SK-N-SH (cell line): ENCODE data around the gene NUDT1. TPM values are rescaled to one million over a fixed set of nuclear protein-coding genes. Genes with fewer than 3 reads are reported as not detected.

ENCODE experiments used
- CTCF ChIA-PET: fragments of 300-600, 350-600 bp; formaldehyde crosslinking; extraction: SDS; loops from one replicate; lab custom pipeline; 2021; lab: Yijun Ruan, JAX
- POLR2A ChIA-PET: fragments of 350-600 bp; sonication (Branson Sonifier 250); formaldehyde crosslinking; extraction: SDS; loops from one replicate; lab custom pipeline; 2020; ENCODE audit warnings: antibody characterized with exemption, inconsistent platforms; lab: Yijun Ruan, JAX
- DNase-seq: peaks from one replicate; pipeline ENCODE4 v3.0.0; 2012
- H2AFZ ChIP-seq: fragments of 200-600 bp; sonication (generic); 2 replicates; pipeline ENCODE4 v1.8.1; 2016; ENCODE audit warnings: antibody characterized with exemption, mild to moderate bottlenecking, low read depth
- H3F3A ChIP-seq: fragments of 200-600 bp; sonication (generic); replicated peaks from 2 replicates; pipeline ENCODE3; 2016; ENCODE audit warnings: antibody characterized with exemption, mild to moderate bottlenecking; ENCODE audit not compliant: insufficient read depth
- H3K27ac ChIP-seq, 2 experiments: fragments of 200-500 bp in 1 of 2; fragments of 200-600 bp in 1 of 2; sonication (Bioruptor generic) in 1 of 2; sonication (generic), shearing (Covaris generic) in 1 of 2; 2 replicates each; pipeline versions ENCODE4 v1.5.1 to v1.6.1; 2014 to 2016; ENCODE audit warnings: low read depth in 2 of 2, inconsistent platforms in 1 of 2, low read length in 1 of 2, mild to moderate bottlenecking in 1 of 2, mixed read lengths in 1 of 2
- H3K27me3 ChIP-seq: fragments of 200-600 bp; sonication (generic), shearing (Covaris generic); 2 replicates; pipeline ENCODE4 v1.6.1; 2016; ENCODE audit warnings: mixed run types; ENCODE audit not compliant: insufficient read depth
- H3K36me3 ChIP-seq, 2 experiments: fragments of 200-500 bp in 1 of 2; fragments of 200-600 bp in 1 of 2; sonication (Bioruptor generic) in 1 of 2; sonication (generic) in 1 of 2; replicated peaks in 1 of 2; 2 replicates each; pipeline versions ENCODE3 to v1.5.1; 2014 to 2016; ENCODE audit warnings: low read length in 1 of 2, mild to moderate bottlenecking in 1 of 2; ENCODE audit not compliant: insufficient read depth in 2 of 2, control insufficient read depth in 1 of 2
- H3K4me1 ChIP-seq, 2 experiments: fragments of 200-500 bp in 1 of 2; fragments of 200-600 bp in 1 of 2; sonication (Bioruptor generic) in 1 of 2; sonication (generic), shearing (Covaris generic) in 1 of 2; 2 replicates each; pipeline versions ENCODE4 v1.5.1 to v1.6.1; 2014 to 2016; ENCODE audit warnings: low read depth in 1 of 2, low read length in 1 of 2, mixed run types in 1 of 2; ENCODE audit not compliant: insufficient read depth in 2 of 2, control insufficient read depth in 1 of 2
- H3K4me2 ChIP-seq: fragments of 200-600 bp; sonication (generic), shearing (Covaris generic); 2 replicates; pipeline ENCODE4 v1.6.1; 2017; ENCODE audit warnings: mixed run types
- H3K4me3 ChIP-seq, 2 experiments: fragments of 200-500 bp in 1 of 2; fragments of 200-600 bp in 1 of 2; sonication (Bioruptor generic) in 1 of 2; sonication (generic), shearing (Covaris generic) in 1 of 2; 2 replicates each; pipeline versions ENCODE4 v1.5.1 to v1.8.1; 2014 to 2016; ENCODE audit warnings: low read depth in 2 of 2, inconsistent platforms in 1 of 2, low read length in 1 of 2, mild to moderate bottlenecking in 1 of 2, mixed read lengths in 1 of 2, moderate library complexity in 1 of 2
- H3K79me2 ChIP-seq: fragments of 200-600 bp; sonication (generic); 2 replicates; pipeline ENCODE4 v1.8.1; 2017; ENCODE audit warnings: mild to moderate bottlenecking; ENCODE audit not compliant: insufficient read depth
- H3K9ac ChIP-seq: fragments of 200-600 bp; sonication (generic); 2 replicates; pipeline ENCODE4 v1.6.1; 2017; ENCODE audit warnings: mixed run types
- H3K9me2 ChIP-seq: fragments of 200-600 bp; sonication (generic); 2 replicates; pipeline ENCODE4 v1.6.1; 2017; ENCODE audit warnings: mixed run types
- H3K9me3 ChIP-seq: fragments of 200-600 bp; sonication (generic); 2 replicates; pipeline ENCODE4 v1.6.1; 2017; ENCODE audit warnings: mixed run types, mild to moderate bottlenecking, moderate library complexity
- H4K20me1 ChIP-seq: fragments of 200-600 bp; sonication (generic); 2 replicates; pipeline ENCODE4 v1.6.1; 2017; ENCODE audit warnings: mild to moderate bottlenecking, mixed run types; ENCODE audit not compliant: insufficient read depth
- CHD2 ChIP-seq: fragments of 150-350 bp; IDR thresholded peaks from 2 replicates; pipeline ENCODE4 v1.6.1; 2018; ENCODE audit warnings: low read length; ENCODE audit not compliant: partially characterized antibody
- EZH2phosphoT487 ChIP-seq: fragments of 200-600 bp; sonication (generic); IDR thresholded peaks from 2 replicates; pipeline ENCODE4 v1.6.1; 2017; ENCODE audit warnings: low read depth, mixed run types, mild to moderate bottlenecking, antibody characterized with exemption, moderate library complexity, borderline replicate concordance
- FOXM1 ChIP-seq: IDR thresholded peaks from 2 replicates; pipeline ENCODE4 v1.4.0; 2012; ENCODE audit warnings: low read depth, mild to moderate bottlenecking
- GABPA ChIP-seq: IDR thresholded peaks from 2 replicates; pipeline ENCODE4 v1.4.0; 2012; ENCODE audit warnings: low read depth, mild to moderate bottlenecking
- IRF3 ChIP-seq: fragments of 150-350 bp; IDR thresholded peaks from 2 replicates; pipeline ENCODE4 v1.6.1; 2016; ENCODE audit warnings: mild to moderate bottlenecking, low read depth, low read length
- JUND ChIP-seq: IDR thresholded peaks from 2 replicates; pipeline ENCODE4 v1.4.0; 2012
- MEF2A ChIP-seq: IDR thresholded peaks from 2 replicates; pipeline ENCODE4 v1.4.0; 2012; ENCODE audit warnings: low read depth, borderline replicate concordance
- NFIC ChIP-seq: IDR thresholded peaks from 2 replicates; pipeline ENCODE4 v1.4.0; 2012; ENCODE audit warnings: borderline replicate concordance
- NRF1 ChIP-seq: IDR thresholded peaks from 2 replicates; pipeline ENCODE4 v1.6.1; 2012; ENCODE audit warnings: low read depth, mild to moderate bottlenecking, low read length
- RAD21 ChIP-seq: IDR thresholded peaks from 2 replicates; pipeline ENCODE4 v1.6.1; 2012; ENCODE audit warnings: mild to moderate bottlenecking, low read length
- RCOR1 ChIP-seq: fragments of 150-350 bp; IDR thresholded peaks from 2 replicates; pipeline ENCODE4 v1.6.1; 2017; ENCODE audit warnings: antibody characterized with exemption, low read length
- RFX5 ChIP-seq: IDR thresholded peaks from 2 replicates; pipeline ENCODE4 v1.6.1; 2012; ENCODE audit warnings: mild to moderate bottlenecking, improper control_type of control experiment, low read length
- RXRA ChIP-seq: IDR thresholded peaks from 2 replicates; pipeline ENCODE4 v1.4.0; 2012; ENCODE audit warnings: low read depth, mild to moderate bottlenecking, borderline replicate concordance
- SMC3 ChIP-seq: IDR thresholded peaks from 2 replicates; pipeline ENCODE4 v1.6.1; 2012; ENCODE audit warnings: low read depth, low read length, improper control_type of control experiment
- TAF1 ChIP-seq: IDR thresholded peaks from 2 replicates; pipeline ENCODE4 v1.6.1; 2012; ENCODE audit warnings: low read depth, mild to moderate bottlenecking, low read length, moderate library complexity, borderline replicate concordance
- TEAD4 ChIP-seq: IDR thresholded peaks from 2 replicates; pipeline ENCODE4 v1.4.0; 2012; ENCODE audit warnings: mild to moderate bottlenecking, borderline replicate concordance; ENCODE audit not compliant: insufficient read depth
- ZBTB33 ChIP-seq: IDR thresholded peaks from 2 replicates; pipeline ENCODE4 v1.4.0; 2012; ENCODE audit warnings: low read depth, borderline replicate concordance
- WGBS: methylation state at CpG from one replicate; pipeline ENCODE4 v1.1.6; 2017; ENCODE audit warnings: low lambda C conversion rate; 5-methylcytosine and 5-hydroxymethylcytosine counted together
- polyA plus RNA-seq, 3 experiments: library from polyadenylated mRNA; depleted of rRNA; stranded (reverse); fragments of >200 nt; gene quantifications; 2 replicates each; pipeline ENCODE4 v1.2.3, GENCODE V29; 2012
- TF ChIP-seq, protein P1 (sequence below): IDR thresholded peaks from 2 replicates; pipeline ENCODE4 v1.4.0; 2012; ENCODE audit warnings: low read depth

Gene NUDT1
- polyA plus RNA-seq, 1 of the 3 experiments (the other 2 are of a cell fraction): 98.1 TPM

DNA sequence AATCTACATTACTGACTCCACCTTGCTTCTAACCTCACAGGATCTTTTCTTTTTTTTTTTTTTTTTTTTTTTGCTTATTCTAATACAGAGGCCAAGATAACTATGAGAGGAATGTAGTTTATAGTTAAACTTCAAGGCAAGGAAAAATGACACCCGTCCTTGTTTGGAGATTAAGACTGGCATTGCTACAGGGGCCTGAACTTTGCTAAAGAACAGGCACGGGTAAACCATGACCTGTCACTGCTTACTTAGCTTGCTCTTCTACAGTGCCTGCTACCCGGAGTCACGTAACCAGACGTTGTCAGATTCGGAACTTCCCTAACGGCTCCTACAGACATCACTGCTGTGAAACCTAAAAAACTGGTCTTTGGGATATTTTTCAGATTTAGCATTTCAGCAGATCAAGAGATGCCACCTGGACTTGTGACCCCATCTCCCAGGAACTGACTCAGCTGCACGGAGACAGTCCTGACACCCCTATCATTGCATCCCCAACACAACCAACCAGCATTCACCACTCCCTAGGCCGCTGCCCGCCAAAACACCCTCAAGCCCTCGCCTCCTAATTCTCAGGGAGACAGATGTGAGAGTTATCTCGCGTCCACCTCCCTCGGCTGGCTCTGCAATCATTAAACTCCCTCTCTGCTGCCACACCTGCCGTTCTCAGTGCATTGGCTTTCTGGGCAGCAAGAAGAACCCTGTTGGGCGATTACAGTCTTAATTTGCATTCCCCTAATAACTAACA is 36.8 kb upstream of the NUDT1 start:
- H3F3A ChIP-seq: no peaks in the 10 kb centered on the region
- no peaks in the 10 kb centered on the region for H3K9me3 ChIP-seq
- no peak for TF ChIP-seq FOXM1
- TF ChIP-seq TEAD4: no peak
- TF ChIP-seq, protein P1, sequence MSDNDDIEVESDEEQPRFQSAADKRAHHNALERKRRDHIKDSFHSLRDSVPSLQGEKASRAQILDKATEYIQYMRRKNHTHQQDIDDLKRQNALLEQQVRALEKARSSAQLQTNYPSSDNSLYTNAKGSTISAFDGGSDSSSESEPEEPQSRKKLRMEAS: no peak
- no peak for TF ChIP-seq CHD2
- TF ChIP-seq TAF1: no peak
- no peak for TF ChIP-seq SMC3
- no peak for TF ChIP-seq IRF3
- no peak for TF ChIP-seq NRF1
- WGBS: 94% methylated on average over 16 of the region's 16 CpGs
- 0 out of 2 replicates have a peak, but pooled peaks cover 5% of the 10 kb centered on the region for H4K20me1 ChIP-seq
- H3K36me3 ChIP-seq: peaks cover 18 to 26% of the 10 kb centered on the region in 2 experiments
- no peaks in the 10 kb centered on the region for H3K79me2 ChIP-seq
- H3K27ac ChIP-seq: peak overlapping the region in 1 of 2 experiments; percentile 80; a peak in 2 of 4 replicates
- H3K9ac ChIP-seq: no peak overlapping the region
- peaks cover 4 to 43% of the 10 kb centered on the region in 2 experiments; a peak in 2 of 4 replicates for H3K4me1 ChIP-seq
- no peaks in the 10 kb centered on the region for H3K27me3 ChIP-seq
- no peak overlapping the region for H2AFZ ChIP-seq
- peak; percentile 11 for DNase-seq
- no peak overlapping the region for H3K4me3 ChIP-seq
- CTCF ChIA-PET: interaction anchor here (0.7 to 3.6 kb wide), 4 partner anchors 11 to 541 kb away, joined by 3 to 24 read pairs (median 3); no protein-coding TSS in a partner anchor
- H3K9me2 ChIP-seq: no peaks in the 10 kb centered on the region
- H3K4me2 ChIP-seq: no peak overlapping the region
- POLR2A ChIA-PET: no interaction called here

GRCh38 chr7:2208712-2209111 is 33.3 kb upstream of the NUDT1 start:
- no peak overlapping the region for H3K4me3 ChIP-seq
- no peak for TF ChIP-seq TEAD4
- TF ChIP-seq GABPA: no peak
- TF ChIP-seq RAD21: no peak
- TF ChIP-seq, protein P1: no peak
- TF ChIP-seq NFIC: no peak
- TF ChIP-seq MEF2A: no peak
- no peak for TF ChIP-seq JUND
- TF ChIP-seq NRF1: no peak
- no peak for TF ChIP-seq RXRA
- TF ChIP-seq ZBTB33: no peak
- TF ChIP-seq RCOR1: no peak
- no peak for TF ChIP-seq EZH2phosphoT487
- TF ChIP-seq FOXM1: no peak
- TF ChIP-seq RFX5: no peak
- no peaks in the 10 kb centered on the region for H3K9me2 ChIP-seq
- over 99% methylated on average over 16 of the region's 16 CpGs for WGBS
- no peaks in the 10 kb centered on the region for H3K27me3 ChIP-seq
- H3K9ac ChIP-seq: no peak overlapping the region
- no peaks in the 10 kb centered on the region for H3F3A ChIP-seq
- no peak overlapping the region; a peak in 1 of 4 replicates for H3K27ac ChIP-seq
- H3K4me2 ChIP-seq: no peak overlapping the region
- POLR2A ChIA-PET: no interaction called here
- H3K36me3 ChIP-seq: peaks cover 41 to 47% of the 10 kb centered on the region in 2 experiments
- CTCF ChIA-PET: interaction anchor here (0.7 to 2.7 kb wide), 26 partner anchors 9 to 630 kb away, joined by 3 to 23 read pairs (median 5); partner anchors contain the start of gene MAD1L1
- no peak overlapping the region for H2AFZ ChIP-seq
- DNase-seq: no peak
- no peaks in the 10 kb centered on the region for H3K9me3 ChIP-seq
- H3K4me1 ChIP-seq: peaks cover 4 to 26% of the 10 kb centered on the region in 2 experiments; a peak in 2 of 4 replicates
- 0 out of 2 replicates have a peak, but pooled peaks cover 5% of the 10 kb centered on the region for H4K20me1 ChIP-seq
- no peaks in the 10 kb centered on the region for H3K79me2 ChIP-seq
